Measurements from ENCODE around the gene SCN4A. TPM values are rescaled to one million over a fixed set of nuclear protein-coding genes. Genes with fewer than 3 reads are reported as not detected.

Gene SCN4A
- total RNA-seq, 1 donor from 2014 or later = not detected

- Histone ChIP-seq H3K9me3 (no peaks in the 10 kb centered on the region), H3K27me3 (no peaks in the 10 kb centered on the region), H3K4me1 (peaks cover 29% of the 10 kb centered on the region), H3K27ac (no peak overlapping the region), H3K4me3 (peak overlapping the region; percentile 66), H3K36me3 (no peaks in the 10 kb centered on the region)
- intact Hi-C loops (cut with DNase I) = no loop called here
- no peak for DNase-seq
- ATAC-seq = no peak
- no peak for TF ChIP-seq CTCF (IDR thresholded peaks at IDR 0.05)
Measured at GRCh38 chr17:63998721-63999679, 26.3 kb upstream of the SCN4A start.

GRCh38 chr17:63998050-63998720 lies 25.5 kb upstream of the SCN4A start, which contains the start of gene PRR29:
PRR29 (plus strand) TSS chr17:63998351; CDS start chr17:63998365, 14 bp downstream.
- H3K36me3 ChIP-seq = no peaks in the 10 kb centered on the region
- H3K27ac ChIP-seq = peak within 1 kb of the TSS; percentile 24
- H3K4me3 ChIP-seq = peak within 1 kb of the TSS; percentile 66
- no peak for TF ChIP-seq CTCF (IDR thresholded peaks at IDR 0.05)
- DNase-seq (peak; percentile 86), ATAC-seq (peak; percentile 71)
- no peaks in the 10 kb centered on the region for H3K27me3 ChIP-seq
- H3K4me1 ChIP-seq = peaks cover 29% of the 10 kb centered on the region
- intact Hi-C loops (cut with DNase I) = no loop called here
- H3K9me3 ChIP-seq = no peaks in the 10 kb centered on the region

- DNase-seq (peak; percentile 59), ATAC-seq (no peak)
- Histone ChIP-seq H3K36me3 (no peaks in the 10 kb centered on the region), H3K4me3 (peak overlapping the region; percentile 66), H3K27ac (peak overlapping the region; percentile 24), H3K27me3 (no peaks in the 10 kb centered on the region), H3K9me3 (no peaks in the 10 kb centered on the region), H3K4me1 (peaks cover 29% of the 10 kb centered on the region)
- TF ChIP-seq CTCF (IDR thresholded peaks at IDR 0.05) = no peak
- intact Hi-C loops (cut with DNase I) = no loop called here
Measured at GRCh38 chr17:63997341-63998048, 24.8 kb upstream of the SCN4A start.

- DNase-seq (peak; percentile 43), ATAC-seq (no peak)
- no peak for TF ChIP-seq CTCF (IDR thresholded peaks at IDR 0.05)
- Histone ChIP-seq H3K4me3 (no peak overlapping the region), H3K36me3 (no peaks in the 10 kb centered on the region), H3K27ac (no peak overlapping the region), H3K9me3 (no peaks in the 10 kb centered on the region), H3K27me3 (no peaks in the 10 kb centered on the region), H3K4me1 (peaks cover 22% of the 10 kb centered on the region)
- intact Hi-C loops (cut with DNase I) = no loop called here
Measured at GRCh38 chr17:63996430-63997182, 23.9 kb upstream of the SCN4A start.

GRCh38 chr17:63995626-63996025 lies 22.9 kb upstream of the SCN4A start:
- intact Hi-C loops (cut with DNase I) = no loop called here
- Histone ChIP-seq H3K36me3 (no peaks in the 10 kb centered on the region), H3K27ac (no peak overlapping the region), H3K4me1 (peaks cover 19% of the 10 kb centered on the region), H3K9me3 (no peaks in the 10 kb centered on the region), H3K4me3 (no peak overlapping the region), H3K27me3 (no peaks in the 10 kb centered on the region)
- TF ChIP-seq CTCF (IDR thresholded peaks at IDR 0.05) = no peak
- DNase-seq (peak; percentile 38), ATAC-seq (no peak)

Data from upper lobe of right lung (tissue), 1 donor.